GM12874 (cell line): ENCODE measurements around the gene FATE1.

ENCODE experiments used
- CTCF ChIP-seq: IDR thresholded peaks from 2 replicates; pipeline ENCODE4 v1.5.1; 2011; ENCODE audit warnings: low read depth, mild to moderate bottlenecking, control low read depth, low read length, moderate library complexity; ENCODE audit not compliant: insufficient read depth

Gene FATE1

GRCh38 chrX:151743651-151744470, 28.0 kb downstream of the FATE1 start:
- no peak for TF ChIP-seq CTCF

- TF ChIP-seq CTCF = no peak
These were observed 29.8 kb downstream of the FATE1 start for GRCh38 chrX:151745651-151746050.

GRCh38 chrX:151746502-151746901, 30.7 kb downstream of the FATE1 start:
- no peak for TF ChIP-seq CTCF

GRCh38 chrX:151750511-151750910, 34.7 kb downstream of the FATE1 start:
- TF ChIP-seq CTCF = no peak

GRCh38 chrX:151752847-151753246, 37.0 kb downstream of the FATE1 start:
- TF ChIP-seq CTCF = no peak

- TF ChIP-seq CTCF = peak; percentile 77
These were observed 37.6 kb downstream of the FATE1 start for GRCh38 chrX:151753313-151754046.

GRCh38 chrX:151754047-151754429, 38.2 kb downstream of the FATE1 start:
- no peak for TF ChIP-seq CTCF
